Dendritic cell treated with granulocyte-macrophage colony-stimulating factor and Interleukin-4, amounts not matched to agents 40 ng/mL and 50 ng/mL, for 4 days (primary cell): Measurements from ENCODE around the gene SLC25A51.

Experiments used
- H3K27ac Mint-ChIP-seq: one replicate; pipeline ENCODE4 v1.8.0; 2022; ENCODE audit warnings: mild to moderate bottlenecking, mixed read lengths
- H3K27me3 Mint-ChIP-seq: one replicate; pipeline ENCODE4 v1.8.0; 2022; ENCODE audit warnings: mild to moderate bottlenecking, mixed read lengths
- H3K36me3 Mint-ChIP-seq: one replicate; pipeline ENCODE4 v1.8.0; 2022; ENCODE audit warnings: low read depth, mixed read lengths
- H3K4me1 Mint-ChIP-seq: one replicate; pipeline ENCODE4 v1.8.0; 2022; ENCODE audit warnings: low read depth, mixed read lengths
- H3K4me3 Mint-ChIP-seq: one replicate; pipeline ENCODE4 v1.8.0; 2022; ENCODE audit warnings: mild to moderate bottlenecking, moderate library complexity, mixed read lengths
- H3K9me3 Mint-ChIP-seq: one replicate; pipeline ENCODE4 v1.8.0; 2022; ENCODE audit warnings: mixed read lengths
- intact Hi-C: fragments of 100-400 bp; cut with micrococcal nuclease; formaldehyde crosslinking; loops from one replicate; pipeline ENCODE4 v1.15.0; 2022

The SLC25A51 gene

GRCh38 chr9:37840560-37841194 is 63.2 kb downstream of the SLC25A51 start:
- peaks cover 52% of the 10 kb centered on the region for H3K36me3 Mint-ChIP-seq
- H3K27ac Mint-ChIP-seq: no peak overlapping the region
- H3K4me1 Mint-ChIP-seq: no peaks in the 10 kb centered on the region
- no peak overlapping the region for H3K4me3 Mint-ChIP-seq
- intact Hi-C loops: no loop called here
- no peaks in the 10 kb centered on the region for H3K27me3 Mint-ChIP-seq
- H3K9me3 Mint-ChIP-seq: no peaks in the 10 kb centered on the region

- Mint-ChIP-seq H3K9me3 (no peaks in the 10 kb centered on the region), H3K4me3 (no peak overlapping the region), H3K36me3 (peaks cover 52% of the 10 kb centered on the region), H3K4me1 (no peaks in the 10 kb centered on the region), H3K27me3 (no peaks in the 10 kb centered on the region), H3K27ac (no peak overlapping the region)
- intact Hi-C loops: no loop called here
These were observed 64.1 kb downstream of the SLC25A51 start for GRCh38 chr9:37839496-37840461.
